NCI-H187 (cell line): ENCODE data around the gene SH3YL1.
"Not testable (repeated sequence)": the region's sequence is repeated elsewhere in the genome, so short reads cannot be mapped to it uniquely, and the experiment has no call there.

Experiments
- DNase-seq, 2 experiments: peaks; one replicate each; lab custom pipeline; 2025; lab: John Stamatoyannopoulos, UW

Gene SH3YL1

GRCh38 chr2:180311-180710 is 83.5 kb downstream of the SH3YL1 start:
- no peak for DNase-seq

- DNase-seq: no peak
Measured at GRCh38 chr2:179886-180285, 83.9 kb downstream of the SH3YL1 start.

GRCh38 chr2:177733-178132 is 86.1 kb downstream of the SH3YL1 start:
- DNase-seq: no peak

DNA sequence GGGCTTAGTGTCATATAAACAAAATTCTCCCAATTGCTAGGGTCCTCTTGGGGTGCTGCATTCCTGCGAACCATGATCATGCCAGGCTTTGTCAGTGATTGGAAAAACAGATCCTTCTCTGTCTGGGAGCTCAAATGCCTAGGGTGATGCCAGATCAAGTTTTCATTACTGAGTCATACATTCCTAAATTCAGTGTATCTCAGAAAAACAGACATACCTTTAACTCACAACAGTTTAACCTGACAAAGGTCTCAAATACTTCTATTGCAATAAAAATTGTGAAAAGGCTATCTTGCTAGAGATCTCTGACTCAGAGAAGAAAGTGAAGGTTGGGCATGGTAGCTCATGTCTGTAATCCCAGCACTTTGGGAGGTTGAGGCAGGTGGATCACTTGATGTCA is 86.9 kb downstream of the SH3YL1 start:
- no peak for DNase-seq

GRCh38 chr2:175880-176820 is 87.7 kb downstream of the SH3YL1 start:
- DNase-seq: no peak

DNA sequence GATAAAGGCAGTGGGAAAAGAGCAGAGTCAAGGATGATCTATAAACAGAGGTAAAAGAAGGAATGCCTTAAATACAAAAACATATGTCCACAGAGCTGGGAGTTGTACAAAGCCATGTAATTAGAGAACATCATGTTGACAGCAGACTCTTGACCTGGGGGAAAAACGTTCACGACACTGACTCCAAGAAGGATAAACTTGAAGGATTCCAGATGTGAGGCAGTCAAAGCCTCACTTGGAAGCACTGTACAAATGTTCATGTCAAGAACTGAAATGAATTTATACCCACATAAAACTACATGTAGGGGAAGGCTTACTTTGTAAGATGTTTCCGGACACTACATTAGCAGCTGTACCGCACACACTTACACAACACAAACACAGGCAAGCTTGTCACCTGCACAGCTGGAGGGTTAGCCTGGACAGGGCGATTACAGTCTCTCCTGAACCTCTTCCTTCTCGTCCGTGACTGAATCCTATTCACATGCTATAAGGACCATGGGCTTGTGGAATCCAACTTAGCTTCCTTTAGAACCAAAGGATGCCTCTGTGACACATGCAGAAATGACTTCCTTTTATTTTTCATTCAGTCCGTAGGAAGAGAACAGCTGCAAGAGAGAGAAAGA is 88.6 kb downstream of the SH3YL1 start:
- DNase-seq: peak in 1 of 2 experiments; percentile 41

DNA sequence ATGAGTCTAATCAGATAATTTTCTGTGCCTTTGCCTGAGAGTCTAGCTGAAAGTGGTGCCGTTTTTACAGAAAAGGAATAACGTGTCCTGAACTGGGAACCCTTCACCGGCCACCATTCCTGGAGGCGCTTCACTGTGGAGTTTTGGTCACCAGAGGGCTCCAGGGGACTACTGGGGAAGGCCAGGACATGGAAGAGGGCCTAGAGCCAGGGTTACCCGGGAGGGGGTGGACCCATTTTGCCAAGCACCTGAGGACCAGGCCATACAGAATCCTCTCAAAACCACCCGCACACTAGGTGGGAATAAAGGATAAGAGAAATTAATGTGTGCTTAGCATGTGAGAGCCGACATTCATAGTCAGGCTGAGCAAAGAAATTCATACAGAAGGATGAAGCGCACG is 91.7 kb downstream of the SH3YL1 start:
- DNase-seq: not testable (repeated sequence)

DNA sequence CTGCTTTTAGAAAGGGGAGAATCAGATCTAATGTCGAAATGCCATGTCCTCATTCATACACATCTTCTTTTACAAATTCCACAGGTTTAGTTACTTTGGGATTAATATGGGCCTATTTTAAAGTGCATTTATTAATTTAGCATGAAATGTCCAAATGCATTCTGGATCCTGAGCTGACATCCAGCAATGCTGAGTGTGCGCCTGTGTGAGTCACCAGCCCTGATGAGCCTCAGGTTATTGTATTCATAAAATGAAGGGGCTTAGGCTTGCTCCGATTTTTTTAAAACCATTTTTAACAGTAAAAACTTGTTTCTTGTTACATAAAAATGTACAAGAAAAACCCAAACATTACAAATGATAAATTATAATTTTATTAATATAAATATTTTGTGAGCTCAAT is 94.1 kb downstream of the SH3YL1 start:
- no peak for DNase-seq
